GM12875 (cell line): ENCODE results near the gene TMEM168.

ENCODE experiments used
- H3K4me3 ChIP-seq: one replicate; pipeline ENCODE4 v1.5.1; 2011; ENCODE audit warnings: low read depth, low read length, control low read depth
- TF ChIP-seq, protein P1 (sequence below): IDR thresholded peaks from 2 replicates; pipeline ENCODE4 v1.5.1; 2011; ENCODE audit warnings: low read depth, mild to moderate bottlenecking, control low read depth, inconsistent platforms, low read length, moderate library complexity, borderline replicate concordance; ENCODE audit not compliant: insufficient read depth

TMEM168 gene

DNA sequence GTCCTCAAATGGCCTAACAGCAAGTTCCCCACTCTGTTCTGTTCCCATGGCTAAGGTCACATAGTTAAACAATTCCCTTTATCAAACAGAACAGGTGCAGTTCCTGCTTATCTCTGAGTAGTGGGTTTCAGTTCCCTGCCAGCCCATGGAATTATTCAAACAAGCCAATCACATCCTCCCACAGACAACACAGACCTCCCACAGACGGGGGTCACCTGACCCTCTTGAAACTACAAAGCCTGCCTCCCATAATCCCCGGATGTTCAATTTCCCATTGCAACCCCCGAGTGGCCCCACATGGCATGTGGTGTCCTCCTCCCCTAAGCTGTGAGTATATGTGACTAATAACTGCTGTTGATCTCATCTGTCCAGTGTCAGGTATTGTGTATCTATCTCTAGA is 64.1 kb downstream of the TMEM168 start:
- no peak overlapping the region for H3K4me3 ChIP-seq
- TF ChIP-seq, protein P1, sequence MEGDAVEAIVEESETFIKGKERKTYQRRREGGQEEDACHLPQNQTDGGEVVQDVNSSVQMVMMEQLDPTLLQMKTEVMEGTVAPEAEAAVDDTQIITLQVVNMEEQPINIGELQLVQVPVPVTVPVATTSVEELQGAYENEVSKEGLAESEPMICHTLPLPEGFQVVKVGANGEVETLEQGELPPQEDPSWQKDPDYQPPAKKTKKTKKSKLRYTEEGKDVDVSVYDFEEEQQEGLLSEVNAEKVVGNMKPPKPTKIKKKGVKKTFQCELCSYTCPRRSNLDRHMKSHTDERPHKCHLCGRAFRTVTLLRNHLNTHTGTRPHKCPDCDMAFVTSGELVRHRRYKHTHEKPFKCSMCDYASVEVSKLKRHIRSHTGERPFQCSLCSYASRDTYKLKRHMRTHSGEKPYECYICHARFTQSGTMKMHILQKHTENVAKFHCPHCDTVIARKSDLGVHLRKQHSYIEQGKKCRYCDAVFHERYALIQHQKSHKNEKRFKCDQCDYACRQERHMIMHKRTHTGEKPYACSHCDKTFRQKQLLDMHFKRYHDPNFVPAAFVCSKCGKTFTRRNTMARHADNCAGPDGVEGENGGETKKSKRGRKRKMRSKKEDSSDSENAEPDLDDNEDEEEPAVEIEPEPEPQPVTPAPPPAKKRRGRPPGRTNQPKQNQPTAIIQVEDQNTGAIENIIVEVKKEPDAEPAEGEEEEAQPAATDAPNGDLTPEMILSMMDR: no peak

DNA sequence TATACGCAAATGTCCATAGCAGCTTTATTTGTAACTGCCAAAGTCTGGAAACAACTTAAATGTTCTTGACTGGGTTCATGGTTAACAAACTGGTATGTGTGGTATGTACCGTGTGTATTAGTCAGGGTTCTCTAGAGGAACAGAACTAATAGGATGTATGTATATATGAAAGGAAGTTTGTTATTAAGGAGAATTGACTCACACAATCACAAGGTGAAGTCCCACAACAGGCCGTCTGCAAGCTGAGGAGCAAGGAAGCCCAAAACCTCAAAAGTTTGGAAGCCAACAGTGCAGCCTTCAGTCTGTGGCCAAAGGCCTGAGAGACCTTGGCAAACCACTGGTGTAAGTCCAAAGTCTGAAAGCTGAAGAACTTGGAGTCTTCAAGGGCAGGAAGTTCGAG is 66.8 kb downstream of the TMEM168 start:
- no peak overlapping the region for H3K4me3 ChIP-seq
- TF ChIP-seq, protein P1: no peak

DNA sequence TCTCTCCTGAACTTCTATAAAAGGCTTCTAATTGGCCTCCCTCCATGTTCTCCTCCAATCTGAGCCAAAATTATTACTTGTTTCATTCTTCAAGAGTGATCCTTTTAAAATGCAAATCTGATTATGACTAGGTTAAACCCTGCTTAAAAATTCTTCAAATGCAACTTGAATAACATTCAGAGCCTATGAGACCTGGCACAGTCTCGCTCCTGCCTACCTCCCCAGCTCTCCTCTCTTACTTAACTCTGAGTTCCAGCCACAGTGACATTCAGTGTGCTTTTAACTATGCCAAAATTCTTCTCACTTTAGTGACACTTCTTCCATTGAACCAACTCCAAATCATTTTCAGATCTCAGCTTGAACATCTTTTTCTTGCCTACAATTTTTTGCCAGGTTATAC is 68.8 kb downstream of the TMEM168 start:
- TF ChIP-seq, protein P1: no peak
- no peak overlapping the region for H3K4me3 ChIP-seq

DNA sequence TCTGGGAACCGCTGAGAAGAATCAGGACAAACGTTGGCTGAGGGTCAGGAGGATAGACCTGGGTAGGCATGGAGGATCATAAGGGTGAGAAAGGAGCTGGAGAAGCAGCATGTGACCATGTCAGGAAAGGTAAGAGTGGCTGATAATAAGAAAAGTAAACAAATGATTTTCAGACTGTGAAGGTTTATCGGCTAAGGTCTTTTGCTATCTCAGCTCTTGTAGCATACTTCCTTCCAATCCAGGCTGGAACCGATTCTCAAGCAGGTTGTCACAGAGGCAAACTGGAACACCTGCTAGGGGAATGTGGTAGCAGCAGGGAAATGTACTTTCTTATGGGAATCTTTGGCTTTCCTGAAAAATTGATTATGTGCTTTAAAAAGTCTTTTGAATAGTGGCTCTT is 74.7 kb downstream of the TMEM168 start:
- no peak overlapping the region for H3K4me3 ChIP-seq
- TF ChIP-seq, protein P1: no peak

DNA sequence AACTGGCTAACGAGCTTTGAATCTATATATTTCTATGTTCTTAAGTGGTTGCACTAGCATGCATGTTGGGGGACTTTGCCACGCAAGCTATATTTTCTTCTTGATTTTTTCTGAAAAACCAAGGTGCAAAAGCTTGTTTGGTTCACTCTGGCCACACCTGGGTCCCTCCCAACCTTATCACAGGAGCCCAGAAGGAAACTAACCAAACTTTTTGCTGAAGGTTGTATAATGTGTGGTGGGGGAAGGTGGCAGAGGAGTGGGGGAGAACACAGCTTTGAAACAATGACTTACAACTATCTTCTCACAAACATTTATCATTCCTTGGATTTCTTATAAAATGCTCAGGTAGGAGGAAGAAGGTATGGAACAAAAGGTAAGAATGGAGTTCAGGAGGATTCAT is 75.3 kb downstream of the TMEM168 start:
- TF ChIP-seq, protein P1: no peak
- no peak overlapping the region for H3K4me3 ChIP-seq
